ENCODE measurements around the gene LOXL3.

GRCh38 chr2:74571058-74571457, 17.3 kb upstream of the LOXL3 start:
- no peak for TF ChIP-seq POLR2AphosphoS5 (IDR thresholded peaks at IDR 0.05)
- TF ChIP-seq, protein P1, sequence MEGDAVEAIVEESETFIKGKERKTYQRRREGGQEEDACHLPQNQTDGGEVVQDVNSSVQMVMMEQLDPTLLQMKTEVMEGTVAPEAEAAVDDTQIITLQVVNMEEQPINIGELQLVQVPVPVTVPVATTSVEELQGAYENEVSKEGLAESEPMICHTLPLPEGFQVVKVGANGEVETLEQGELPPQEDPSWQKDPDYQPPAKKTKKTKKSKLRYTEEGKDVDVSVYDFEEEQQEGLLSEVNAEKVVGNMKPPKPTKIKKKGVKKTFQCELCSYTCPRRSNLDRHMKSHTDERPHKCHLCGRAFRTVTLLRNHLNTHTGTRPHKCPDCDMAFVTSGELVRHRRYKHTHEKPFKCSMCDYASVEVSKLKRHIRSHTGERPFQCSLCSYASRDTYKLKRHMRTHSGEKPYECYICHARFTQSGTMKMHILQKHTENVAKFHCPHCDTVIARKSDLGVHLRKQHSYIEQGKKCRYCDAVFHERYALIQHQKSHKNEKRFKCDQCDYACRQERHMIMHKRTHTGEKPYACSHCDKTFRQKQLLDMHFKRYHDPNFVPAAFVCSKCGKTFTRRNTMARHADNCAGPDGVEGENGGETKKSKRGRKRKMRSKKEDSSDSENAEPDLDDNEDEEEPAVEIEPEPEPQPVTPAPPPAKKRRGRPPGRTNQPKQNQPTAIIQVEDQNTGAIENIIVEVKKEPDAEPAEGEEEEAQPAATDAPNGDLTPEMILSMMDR (IDR thresholded peaks at IDR 0.05) = no peak
